ENCODE measurements around the gene MAP3K20.

The MAP3K20 gene

DNA sequence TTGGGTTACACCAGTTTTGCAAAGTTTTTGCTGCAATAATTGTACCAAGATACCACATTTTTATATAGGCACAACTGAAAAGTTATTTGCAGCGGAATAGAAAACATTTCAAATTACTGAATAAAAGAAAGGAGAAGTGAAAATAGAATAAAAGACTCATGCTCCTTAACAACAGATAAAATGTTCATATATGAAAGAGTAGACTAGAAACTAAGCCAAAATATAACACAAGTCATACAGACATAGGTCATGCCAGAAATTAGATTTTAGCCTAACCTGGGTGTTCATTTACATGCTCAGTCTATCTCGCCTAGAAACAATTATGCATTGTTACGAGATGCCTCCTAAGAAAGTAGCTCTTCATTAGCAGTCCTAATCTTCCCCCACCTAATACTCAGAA lies 16.4 kb upstream of the MAP3K20 start:
- no peak for DNase-seq (ENCODE audit: insufficient read length, low spot score)
- TF ChIP-seq POLR2A (IDR thresholded peaks at IDR 0.05; ENCODE audit: low read depth, low read length) = no peak
- FAIRE-seq = no peak

DNA sequence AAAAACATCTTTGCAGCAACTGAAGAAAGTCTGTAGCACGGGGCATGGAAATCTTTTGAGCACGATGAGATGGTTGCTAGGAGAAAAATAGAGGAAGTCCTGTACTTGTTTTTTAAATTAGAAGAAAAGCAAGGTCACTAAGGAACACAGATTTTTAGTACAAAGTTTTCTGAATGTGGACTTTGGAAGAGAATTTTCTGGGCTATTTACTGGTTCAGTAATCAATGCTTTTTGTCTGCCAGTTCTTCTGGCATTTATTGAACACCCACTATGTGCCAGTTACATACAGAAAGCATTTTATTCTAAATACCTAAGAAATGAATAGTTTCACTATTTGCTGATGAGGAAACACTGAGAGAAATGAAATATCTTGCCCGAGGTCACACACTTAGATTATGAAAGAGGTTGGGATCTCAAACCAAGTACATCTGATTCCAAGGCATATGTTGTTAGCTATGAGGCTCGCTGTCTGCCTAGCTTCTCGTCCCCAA lies 15.6 kb upstream of the MAP3K20 start:
- FAIRE-seq = no peak
- TF ChIP-seq POLR2A (IDR thresholded peaks at IDR 0.05; ENCODE audit: low read depth, low read length) = no peak
- no peak for DNase-seq (ENCODE audit: insufficient read length, low spot score)

DNA sequence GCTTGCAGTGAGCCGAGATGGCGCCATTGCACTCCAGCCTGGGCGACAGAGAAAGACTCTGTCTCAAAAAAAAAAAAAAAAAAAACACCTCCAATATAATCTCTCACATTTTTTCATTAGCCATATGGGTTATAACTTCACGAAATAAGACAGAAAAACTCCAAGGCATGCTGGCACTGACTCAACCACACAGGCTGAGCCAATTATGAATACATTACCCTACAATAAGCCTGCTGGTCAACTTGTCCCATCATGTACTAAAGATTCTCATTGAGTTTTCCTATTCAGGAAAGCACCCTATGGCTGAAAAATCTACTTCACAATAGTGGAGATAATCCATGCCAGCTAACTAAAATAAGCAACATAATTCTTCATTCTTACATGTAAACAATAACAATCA lies 12.8 kb upstream of the MAP3K20 start:
- no peak for FAIRE-seq
- no peak for TF ChIP-seq POLR2A (IDR thresholded peaks at IDR 0.05; ENCODE audit: low read depth, low read length)
- DNase-seq (ENCODE audit: insufficient read length, low spot score) = no peak

DNA sequence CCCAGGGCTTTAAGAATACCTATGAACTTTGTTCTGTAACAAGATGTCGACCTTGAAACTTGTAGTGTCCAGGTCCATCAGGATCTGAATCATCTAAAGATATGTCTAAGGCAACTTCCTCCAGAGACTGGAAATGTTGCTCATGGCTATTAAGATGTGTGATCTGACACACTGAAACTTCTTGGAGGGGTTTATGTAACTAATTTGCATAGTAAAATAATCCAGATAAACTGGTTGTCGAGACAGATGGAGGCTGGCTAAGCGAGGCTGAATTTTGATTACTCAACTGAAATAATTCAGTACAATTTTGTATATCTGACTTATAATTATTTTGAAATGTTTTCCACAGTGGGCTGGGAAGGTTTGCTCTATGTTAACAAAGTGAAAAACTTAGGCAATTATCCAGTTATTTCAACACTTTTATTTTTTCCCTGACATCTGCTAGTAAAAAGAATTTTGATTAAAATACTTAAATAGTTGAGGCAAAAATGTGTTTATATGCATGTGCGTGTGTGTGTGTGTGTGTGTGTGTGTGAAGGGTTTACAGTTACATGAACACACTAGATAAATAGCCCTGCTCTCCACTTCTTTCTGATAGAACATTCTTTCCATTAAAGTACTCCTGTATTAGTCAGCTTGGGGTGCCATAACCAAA lies 11.4 kb upstream of the MAP3K20 start:
- no peak for FAIRE-seq
- no peak for TF ChIP-seq POLR2A (IDR thresholded peaks at IDR 0.05; ENCODE audit: low read depth, low read length)
- no peak for DNase-seq (ENCODE audit: insufficient read length, low spot score)

DNA sequence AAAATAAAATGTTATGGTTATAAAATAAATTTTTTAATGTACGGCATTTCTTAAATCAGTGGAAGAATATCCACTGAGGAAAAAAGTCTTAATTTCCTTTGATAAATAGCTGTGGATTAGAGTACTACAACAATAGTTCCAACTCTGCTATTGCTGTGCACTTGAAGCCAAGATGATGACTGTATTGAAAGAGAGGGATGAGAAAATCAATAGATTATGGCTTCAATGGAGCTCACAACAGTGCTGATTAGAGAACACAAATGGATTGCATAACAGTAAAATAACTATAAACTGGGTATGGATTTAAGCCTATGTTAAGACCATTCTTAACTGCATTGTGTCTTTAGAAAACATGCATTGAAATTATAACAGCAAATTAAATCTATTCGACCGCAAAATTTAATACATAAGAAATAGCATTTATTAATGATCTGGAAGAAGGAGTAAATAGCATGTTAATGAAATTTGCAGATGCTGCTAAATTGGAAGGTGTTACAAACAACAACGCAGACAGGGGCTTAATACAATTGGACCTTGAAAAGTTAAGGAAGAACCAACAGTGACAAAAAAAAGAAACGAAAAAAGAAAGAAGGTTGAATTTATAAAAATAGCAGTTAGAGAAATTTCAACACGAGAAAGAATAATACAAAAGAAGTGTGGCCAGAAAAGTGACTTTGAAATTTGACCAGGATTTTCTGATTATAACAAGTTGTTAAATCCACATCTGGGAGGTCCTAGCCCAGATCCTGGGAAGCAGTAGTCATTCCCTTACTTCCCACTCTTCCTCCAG lies 8.6 kb upstream of the MAP3K20 start:
- DNase-seq (ENCODE audit: insufficient read length, low spot score) = no peak
- TF ChIP-seq POLR2A (IDR thresholded peaks at IDR 0.05; ENCODE audit: low read depth, low read length) = no peak
- no peak for FAIRE-seq

DNA sequence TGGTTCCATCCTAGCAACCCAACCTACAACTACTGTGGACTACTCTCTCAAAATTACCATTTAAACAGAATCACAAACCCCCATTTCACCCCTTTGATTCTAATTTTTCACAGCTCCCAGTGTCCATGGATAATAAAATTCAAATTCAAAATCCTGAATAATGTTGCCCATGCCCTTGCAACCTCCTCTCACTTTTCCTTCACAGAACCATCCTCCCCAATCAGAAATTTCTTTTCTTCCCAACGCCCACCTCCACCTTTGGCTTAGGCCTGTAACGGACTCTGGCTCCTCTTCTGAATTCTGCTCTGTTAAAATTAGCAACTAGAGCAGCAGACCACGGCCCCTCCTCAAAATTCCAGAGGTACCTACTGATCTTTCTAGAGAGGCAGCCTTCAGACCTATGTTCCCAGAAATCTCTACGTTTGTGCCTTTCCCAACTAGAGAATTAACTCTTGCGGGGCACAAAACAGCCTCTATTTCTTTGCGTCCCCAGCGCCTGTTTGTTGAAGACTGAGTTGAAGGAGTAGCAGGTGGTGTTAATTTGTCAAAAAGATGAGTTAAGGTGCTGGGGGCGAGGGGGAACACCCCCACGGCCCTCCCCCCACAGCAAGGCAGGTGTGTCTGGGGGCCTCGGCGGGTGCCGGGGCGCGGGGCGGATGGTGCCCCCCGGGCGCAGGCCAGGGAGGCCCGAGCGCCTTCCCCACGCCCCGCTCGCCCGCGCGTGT lies 428 bp upstream of the MAP3K20 start:
- no peak for TF ChIP-seq POLR2A (IDR thresholded peaks at IDR 0.05; ENCODE audit: low read depth, low read length)
- FAIRE-seq (no peak), DNase-seq (ENCODE audit: insufficient read length, low spot score) (no peak)

DNA sequence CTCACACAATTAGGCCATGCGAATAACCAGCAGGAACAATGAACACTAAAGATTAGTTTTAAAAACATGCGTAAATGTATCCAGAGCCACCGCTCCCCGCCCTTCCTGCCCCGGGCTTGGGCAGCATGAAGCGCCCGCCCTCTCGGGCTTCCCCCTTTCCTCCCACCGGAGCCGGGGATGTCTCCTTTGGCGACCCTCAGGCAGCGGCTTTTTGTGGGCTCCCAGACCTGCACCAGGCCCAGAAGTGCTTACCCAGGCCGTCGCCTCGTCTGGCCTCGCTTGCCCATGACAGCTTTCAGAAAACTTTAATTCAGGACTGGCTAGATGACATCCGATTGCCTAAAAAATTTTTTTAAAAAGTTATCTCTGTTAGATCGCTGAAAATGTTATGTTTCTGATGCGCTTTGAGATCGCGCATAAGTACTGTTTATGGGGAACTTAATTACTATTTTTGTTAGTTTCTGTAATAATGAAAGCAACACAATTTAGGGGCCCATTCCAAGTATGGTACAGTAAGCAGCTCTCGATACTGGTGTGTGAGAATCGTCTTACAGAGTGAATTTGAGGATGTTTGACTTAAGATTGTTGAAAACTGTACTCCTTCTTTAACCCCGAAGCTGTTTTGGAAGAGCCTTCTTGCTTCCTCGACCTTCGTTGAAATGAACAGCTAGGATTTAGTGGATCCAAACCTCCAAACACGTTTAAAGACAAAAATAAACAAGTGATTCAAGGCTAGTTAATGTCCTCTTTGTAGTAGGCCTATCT lies 1.1 kb downstream of the MAP3K20 start:
- DNase-seq (ENCODE audit: insufficient read length, low spot score) (no peak), FAIRE-seq (no peak)

DNA sequence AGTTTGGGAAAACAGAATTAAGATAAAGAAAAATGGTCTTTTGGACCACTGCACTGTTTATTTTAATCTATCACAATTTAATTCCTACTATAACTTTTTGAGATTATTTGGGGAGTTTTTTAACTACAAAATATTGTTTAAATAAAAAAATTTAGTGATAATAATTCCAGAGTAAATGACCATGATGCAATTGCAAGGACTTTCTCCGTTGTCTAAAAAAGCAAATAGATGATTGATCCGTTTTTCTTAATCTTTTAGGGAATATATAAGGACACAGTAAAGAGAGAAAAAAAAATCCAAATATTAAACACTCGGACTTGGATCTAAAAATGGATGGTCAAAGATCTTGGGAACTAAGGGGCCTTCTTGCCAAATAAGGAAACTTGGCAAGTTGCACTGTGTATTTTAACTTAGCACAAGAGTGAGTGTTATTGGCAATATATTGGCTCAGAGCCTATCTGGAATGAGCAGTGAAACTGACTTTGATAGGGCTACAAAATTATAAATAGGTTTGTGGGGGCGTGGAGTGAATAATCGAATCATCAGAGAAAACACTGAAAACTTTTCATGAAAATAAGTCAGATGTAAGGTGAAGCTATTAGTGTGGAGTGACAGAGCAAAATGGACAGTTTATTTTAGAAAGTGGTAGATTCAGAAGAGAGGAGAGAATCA lies 2.0 kb downstream of the MAP3K20 start:
- FAIRE-seq (no peak), DNase-seq (ENCODE audit: insufficient read length, low spot score) (no peak)
- TF ChIP-seq POLR2A (IDR thresholded peaks at IDR 0.05; ENCODE audit: low read depth, low read length) = no peak

More for the DNA sequence above, 1.1 kb downstream of the MAP3K20 start:
- TF ChIP-seq POLR2A (IDR thresholded peaks at IDR 0.05; ENCODE audit: low read depth, low read length) = no peak

DNA sequence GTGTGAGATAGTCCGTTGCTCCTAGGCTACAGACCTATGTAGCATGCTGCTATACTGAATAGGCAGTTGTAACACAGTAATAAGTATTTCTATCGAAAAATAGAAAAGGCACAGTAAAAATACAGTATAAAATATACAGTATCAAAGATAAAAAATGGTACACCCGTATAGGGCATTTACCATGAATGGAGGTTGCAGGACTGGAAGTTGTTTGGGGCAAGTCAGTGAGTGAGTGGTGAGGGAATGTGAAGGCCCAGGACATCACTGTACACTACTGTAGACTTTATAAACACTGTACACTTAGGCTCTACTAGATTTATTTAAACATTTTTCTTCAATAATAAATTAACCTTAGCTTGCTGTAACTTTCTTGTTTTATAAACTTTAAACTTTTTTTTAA lies 3.5 kb downstream of the MAP3K20 start:
- no peak for DNase-seq (ENCODE audit: insufficient read length, low spot score)
- TF ChIP-seq POLR2A (IDR thresholded peaks at IDR 0.05; ENCODE audit: low read depth, low read length) = no peak
- FAIRE-seq = no peak

DNA sequence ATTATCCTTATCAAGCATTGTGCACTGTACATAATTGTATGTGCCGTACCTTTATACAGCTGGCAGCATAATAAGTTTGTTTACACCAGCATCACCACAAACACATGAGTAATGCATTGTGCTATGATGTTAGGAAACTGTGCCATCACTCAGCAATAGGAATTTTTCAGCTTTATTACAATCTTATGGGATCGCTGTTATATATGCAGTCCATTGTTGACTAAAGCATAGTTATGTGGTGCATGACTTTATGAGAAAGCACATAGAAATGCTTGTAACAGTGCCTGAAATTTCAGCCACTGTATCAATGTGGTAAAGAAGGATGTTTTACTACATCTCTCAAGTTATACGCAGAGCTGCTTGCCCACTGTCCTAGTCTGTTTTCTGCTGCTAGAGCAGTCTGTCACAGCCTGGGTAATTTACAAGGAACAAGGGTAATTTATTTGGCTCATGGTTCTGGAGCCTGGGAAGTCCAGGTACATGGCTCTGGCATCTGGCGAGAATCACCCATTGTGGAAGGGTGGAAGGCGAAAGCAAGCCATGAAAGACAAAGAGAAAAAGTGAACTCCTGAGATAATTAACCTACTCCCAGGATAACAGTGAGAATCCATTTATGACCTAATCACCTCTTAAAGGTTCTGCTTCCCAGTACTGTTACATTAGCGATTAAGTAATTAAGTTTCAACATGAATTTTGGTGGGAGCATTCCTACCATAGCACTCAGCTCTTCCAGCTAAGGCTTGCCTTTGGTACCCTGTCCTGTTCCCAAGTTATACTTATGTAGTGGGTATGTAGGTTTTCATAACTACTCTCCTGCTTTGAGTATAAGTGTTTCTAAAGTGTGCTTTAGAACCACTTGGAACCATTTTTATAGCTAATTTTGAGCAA lies 4.6 kb downstream of the MAP3K20 start:
- no peak for FAIRE-seq
- TF ChIP-seq POLR2A (IDR thresholded peaks at IDR 0.05; ENCODE audit: low read depth, low read length) = no peak
- DNase-seq (ENCODE audit: insufficient read length, low spot score) = no peak

DNA sequence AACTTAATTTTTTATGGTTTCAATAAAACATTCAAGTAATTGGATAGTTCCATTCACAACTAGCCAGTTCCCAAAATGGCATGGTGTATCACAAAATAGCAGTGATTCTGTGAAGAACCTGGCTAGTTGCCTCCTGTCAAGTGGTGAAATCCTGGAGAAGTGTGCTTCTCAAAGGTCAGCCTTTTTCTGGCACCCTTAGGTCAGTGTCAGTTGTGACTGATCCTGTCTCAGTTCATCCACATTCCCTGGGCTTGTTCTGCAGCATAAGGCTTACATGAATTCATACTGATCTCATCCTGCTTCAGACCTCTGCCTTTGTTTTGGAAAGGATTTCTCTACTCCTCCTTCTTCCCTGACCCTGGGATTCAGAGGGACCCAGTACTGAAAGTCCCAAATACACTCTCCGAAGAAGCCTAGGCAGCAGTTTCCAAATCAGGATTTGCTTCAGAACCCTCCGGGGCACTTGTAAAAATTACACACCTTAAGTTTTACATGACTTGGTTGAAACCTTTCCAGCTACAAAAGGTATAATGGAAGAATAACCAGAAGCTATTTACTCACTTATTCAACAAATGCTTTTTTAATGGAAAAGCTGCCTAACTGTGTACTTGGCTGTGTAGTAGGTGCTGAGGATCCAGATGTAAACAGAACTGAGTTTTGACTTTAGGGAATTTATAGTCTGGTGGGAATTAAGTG lies 11.0 kb downstream of the MAP3K20 start:
- TF ChIP-seq POLR2A (IDR thresholded peaks at IDR 0.05; ENCODE audit: low read depth, low read length) = no peak
- peak; percentile 61 for FAIRE-seq
- no peak for DNase-seq (ENCODE audit: insufficient read length, low spot score)

DNA sequence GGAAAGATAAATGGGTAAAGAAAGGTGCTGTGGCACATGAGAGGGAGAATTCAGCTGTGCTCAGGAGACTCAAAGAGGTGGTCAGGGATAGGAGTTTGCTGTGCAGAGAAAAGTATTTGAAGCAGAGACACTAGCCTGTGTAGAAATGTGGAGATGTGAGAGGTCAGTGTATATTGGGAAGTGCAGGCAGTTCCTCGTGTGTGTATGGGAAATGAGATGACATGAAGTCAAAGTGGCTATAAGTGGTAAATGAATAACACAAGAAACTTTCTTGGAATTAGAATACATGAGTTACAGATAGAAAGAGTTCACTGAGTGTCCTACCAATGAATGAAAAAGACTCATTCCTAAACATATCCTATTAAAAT lies 11.6 kb downstream of the MAP3K20 start:
- no peak for FAIRE-seq
- DNase-seq (ENCODE audit: insufficient read length, low spot score) = no peak
- no peak for TF ChIP-seq POLR2A (IDR thresholded peaks at IDR 0.05; ENCODE audit: low read depth, low read length)
